GM12874 (cell line): Measurements from ENCODE around the gene NFATC4.

Source experiments
- TF ChIP-seq, protein P1 (sequence below): IDR thresholded peaks from 2 replicates; pipeline ENCODE4 v1.5.1; 2011; ENCODE audit warnings: low read depth, mild to moderate bottlenecking, control low read depth, low read length, moderate library complexity; ENCODE audit not compliant: insufficient read depth

Gene NFATC4

DNA sequence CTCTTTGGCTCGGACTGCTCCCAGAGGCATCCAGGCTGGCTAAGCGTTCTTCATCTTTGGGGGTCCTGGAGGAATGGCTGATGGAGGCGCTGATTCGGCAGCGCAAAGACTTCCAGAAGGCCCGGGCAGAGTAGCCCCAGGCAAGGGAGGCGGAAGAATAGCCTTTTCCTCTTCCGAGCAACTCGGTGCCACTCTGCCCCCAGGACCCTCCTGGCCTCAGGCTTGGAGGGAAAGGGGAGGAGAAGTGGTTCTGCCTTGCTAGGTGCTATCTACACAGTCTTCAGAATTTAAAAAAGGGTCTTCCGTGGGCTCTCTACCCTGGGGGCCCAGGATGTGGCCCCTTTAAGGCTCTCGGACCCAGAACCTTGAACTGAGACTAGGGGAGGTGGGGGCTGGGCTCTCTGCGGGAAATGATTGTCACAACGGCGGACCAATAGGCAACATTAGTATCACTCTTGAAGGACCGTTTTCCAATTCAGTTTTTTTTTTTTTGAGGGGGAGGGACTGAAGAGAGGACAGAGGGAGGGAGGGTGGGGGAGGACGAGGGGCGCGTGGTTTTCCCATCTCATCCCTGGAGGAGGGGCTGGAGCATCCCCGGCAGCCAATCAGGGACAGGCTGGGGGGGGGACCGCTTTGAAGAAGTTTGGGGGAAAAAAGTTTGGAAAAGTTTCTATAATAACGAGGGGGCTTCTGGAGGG, at the start of gene NFATC4:
Gene NFATC4, plus strand, starts transcription at position 671 of the 698 bp plus-strand sequence. CDS start 157 bp downstream, outside the sequence.
- TF ChIP-seq, protein P1, sequence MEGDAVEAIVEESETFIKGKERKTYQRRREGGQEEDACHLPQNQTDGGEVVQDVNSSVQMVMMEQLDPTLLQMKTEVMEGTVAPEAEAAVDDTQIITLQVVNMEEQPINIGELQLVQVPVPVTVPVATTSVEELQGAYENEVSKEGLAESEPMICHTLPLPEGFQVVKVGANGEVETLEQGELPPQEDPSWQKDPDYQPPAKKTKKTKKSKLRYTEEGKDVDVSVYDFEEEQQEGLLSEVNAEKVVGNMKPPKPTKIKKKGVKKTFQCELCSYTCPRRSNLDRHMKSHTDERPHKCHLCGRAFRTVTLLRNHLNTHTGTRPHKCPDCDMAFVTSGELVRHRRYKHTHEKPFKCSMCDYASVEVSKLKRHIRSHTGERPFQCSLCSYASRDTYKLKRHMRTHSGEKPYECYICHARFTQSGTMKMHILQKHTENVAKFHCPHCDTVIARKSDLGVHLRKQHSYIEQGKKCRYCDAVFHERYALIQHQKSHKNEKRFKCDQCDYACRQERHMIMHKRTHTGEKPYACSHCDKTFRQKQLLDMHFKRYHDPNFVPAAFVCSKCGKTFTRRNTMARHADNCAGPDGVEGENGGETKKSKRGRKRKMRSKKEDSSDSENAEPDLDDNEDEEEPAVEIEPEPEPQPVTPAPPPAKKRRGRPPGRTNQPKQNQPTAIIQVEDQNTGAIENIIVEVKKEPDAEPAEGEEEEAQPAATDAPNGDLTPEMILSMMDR = no peak

GRCh38 chr14:24321212-24321975, 46.6 kb upstream of the NFATC4 start:
- TF ChIP-seq, protein P1 = no peak

- TF ChIP-seq, protein P1 = no peak
These were observed 45.3 kb upstream of the NFATC4 start for GRCh38 chr14:24322672-24323071.

DNA sequence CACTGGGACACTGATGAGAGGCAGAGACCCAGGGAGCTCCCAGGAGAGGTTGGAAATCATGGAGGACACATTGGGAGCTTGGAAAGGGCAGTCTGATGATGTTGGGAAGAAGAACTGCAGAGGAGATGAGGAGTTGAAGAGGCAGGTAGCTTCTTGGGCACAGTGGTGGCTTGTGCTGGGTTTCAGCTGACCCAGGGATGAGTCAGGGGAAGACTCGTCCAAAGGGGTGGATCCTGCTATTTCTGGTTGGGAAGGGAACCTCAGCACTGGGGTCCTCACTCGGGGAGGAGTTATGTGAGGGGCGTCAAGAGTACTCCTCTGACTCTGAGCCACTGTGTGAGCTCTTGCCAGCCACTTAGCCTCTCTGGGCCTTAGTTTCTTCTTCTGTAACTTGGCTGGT, 44.6 kb upstream of the NFATC4 start:
- TF ChIP-seq, protein P1 = no peak

DNA sequence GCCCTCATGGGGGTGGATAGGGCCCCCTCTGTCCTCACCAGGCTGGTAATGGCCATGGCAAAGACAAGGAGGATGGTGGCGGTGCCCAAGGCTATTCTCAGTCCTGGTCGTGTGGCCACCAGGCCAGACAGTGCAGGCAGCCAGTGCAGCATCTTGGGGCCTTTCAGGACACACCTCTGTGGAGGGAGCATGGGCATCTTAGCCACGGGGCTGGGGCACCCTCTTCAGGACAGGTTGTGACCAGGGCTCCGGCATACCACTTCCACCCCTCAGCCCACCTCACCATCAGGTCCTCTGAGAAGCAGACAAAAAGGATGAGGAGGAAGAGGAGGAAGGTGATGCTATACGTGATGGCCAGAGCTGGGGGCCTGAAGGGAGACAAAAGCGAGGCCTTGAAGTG, 44.0 kb upstream of the NFATC4 start:
- TF ChIP-seq, protein P1 = no peak

DNA sequence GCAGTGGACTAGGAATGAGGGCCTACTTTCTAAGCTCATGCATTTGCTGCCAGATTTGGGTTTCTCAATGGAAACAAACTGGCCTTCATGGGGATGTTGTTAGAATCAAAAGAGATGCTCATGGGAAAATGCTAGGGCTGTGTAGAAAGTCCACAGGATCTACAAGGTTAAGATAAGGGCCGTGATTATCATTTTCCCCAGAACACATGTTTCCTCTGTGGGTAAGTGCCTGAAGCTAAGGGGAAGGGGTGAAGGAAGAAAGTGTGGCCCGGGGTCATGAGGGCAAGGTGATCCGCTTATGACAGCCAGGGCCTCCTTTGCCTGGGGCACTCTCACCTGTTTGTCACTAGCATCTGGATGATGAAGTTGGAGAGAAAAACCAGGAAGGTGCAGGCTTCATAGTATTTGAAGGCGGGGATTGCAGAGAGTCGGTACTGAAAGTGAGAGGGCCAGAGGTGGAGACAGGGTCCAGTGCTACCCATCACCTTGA, 42.9 kb upstream of the NFATC4 start:
- TF ChIP-seq, protein P1 = no peak

DNA sequence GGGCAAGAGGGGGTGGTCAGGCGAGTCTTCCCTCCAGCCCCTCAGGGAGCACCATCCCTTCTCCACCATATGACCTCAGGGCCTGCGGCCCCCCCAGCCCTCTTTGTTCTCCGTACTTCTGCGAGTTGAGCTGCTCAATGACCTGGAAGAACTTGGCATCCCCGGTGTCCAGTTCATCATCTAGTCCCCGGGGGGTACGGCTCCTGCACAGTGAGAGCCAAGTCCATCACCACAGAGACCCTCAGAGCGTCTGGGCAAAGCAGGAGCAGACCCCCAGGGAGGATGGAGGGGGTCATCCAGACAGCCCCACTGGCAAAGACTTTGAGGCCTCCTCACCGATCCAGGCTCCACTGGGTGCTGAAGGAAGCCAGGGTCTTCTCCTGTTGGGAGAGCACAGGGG, 42.0 kb upstream of the NFATC4 start:
- TF ChIP-seq, protein P1 = no peak
